Measurements from ENCODE around the gene FADS2.

FADS2 gene

GRCh38 chr11:61910187-61911127 lies 82.4 kb downstream of the FADS2 start:
- no peak for DNase-seq

- DNase-seq, result no peak
Observed at GRCh38 chr11:61911128-61911700, 83.1 kb downstream of the FADS2 start.

- DNase-seq, result no peak
Observed at GRCh38 chr11:61911701-61912529, 83.8 kb downstream of the FADS2 start.

- DNase-seq, result no peak
Observed at GRCh38 chr11:61912530-61912898, 84.4 kb downstream of the FADS2 start.

- DNase-seq, result no peak
Observed at GRCh38 chr11:61912991-61913698, 85.0 kb downstream of the FADS2 start.

GRCh38 chr11:61913699-61914395 lies 85.7 kb downstream of the FADS2 start:
- DNase-seq, result no peak

- no peak for DNase-seq
Observed at GRCh38 chr11:61914471-61915171, 86.5 kb downstream of the FADS2 start.

GRCh38 chr11:61916737-61917333 lies 88.7 kb downstream of the FADS2 start:
- DNase-seq, result no peak
